Kasumi-1 (cell line): ENCODE results near the gene NOS1AP.

Experiments used
- DNase-seq, 2 experiments: peaks; one replicate each; lab custom pipeline; 2025; lab: John Stamatoyannopoulos, UW

The NOS1AP gene

DNA sequence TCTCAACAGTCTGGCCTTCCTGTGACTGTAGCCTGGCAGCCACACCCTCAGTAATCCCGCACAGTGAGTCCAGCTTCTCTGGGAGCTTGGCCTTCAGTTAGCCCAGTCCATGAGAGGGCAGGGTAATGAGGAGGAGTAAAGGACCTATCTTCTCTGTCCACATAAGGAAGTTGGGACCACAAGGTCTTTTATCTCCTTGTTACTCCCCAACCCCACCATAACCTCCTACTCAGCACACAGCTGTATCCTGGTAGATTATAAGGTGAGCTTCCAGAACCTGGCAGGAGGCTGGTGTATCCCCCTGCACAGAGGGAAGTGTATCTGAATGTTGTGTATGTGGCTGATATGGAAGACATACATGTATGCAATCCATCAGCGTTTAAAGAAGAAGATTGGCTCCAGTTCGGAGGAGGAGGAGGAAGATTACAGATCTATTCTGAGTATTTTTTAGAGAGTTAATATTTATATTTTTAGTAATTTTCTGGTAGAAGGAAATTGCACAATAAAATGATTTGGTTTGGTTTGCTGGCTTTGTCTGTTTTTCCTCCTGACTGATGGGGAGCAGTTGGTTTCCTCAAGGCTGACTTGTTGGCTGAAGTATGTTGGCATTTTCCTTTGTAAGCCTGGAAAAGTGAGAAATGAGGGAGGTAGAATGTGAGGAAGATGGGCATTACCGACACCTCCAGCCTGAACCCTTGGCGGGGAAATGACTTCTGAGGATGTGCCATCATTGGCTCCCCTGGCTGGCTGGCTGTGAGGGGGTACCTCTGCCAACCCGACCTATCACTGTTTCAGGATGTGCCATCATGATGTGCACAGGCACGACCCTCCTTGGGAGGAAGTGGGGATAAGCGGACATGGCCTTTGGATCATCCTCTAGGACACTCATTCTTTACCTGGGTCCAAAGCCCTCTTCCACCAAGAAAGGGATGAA is 317.1 kb downstream of the NOS1AP start:
- DNase-seq: no peak

DNA sequence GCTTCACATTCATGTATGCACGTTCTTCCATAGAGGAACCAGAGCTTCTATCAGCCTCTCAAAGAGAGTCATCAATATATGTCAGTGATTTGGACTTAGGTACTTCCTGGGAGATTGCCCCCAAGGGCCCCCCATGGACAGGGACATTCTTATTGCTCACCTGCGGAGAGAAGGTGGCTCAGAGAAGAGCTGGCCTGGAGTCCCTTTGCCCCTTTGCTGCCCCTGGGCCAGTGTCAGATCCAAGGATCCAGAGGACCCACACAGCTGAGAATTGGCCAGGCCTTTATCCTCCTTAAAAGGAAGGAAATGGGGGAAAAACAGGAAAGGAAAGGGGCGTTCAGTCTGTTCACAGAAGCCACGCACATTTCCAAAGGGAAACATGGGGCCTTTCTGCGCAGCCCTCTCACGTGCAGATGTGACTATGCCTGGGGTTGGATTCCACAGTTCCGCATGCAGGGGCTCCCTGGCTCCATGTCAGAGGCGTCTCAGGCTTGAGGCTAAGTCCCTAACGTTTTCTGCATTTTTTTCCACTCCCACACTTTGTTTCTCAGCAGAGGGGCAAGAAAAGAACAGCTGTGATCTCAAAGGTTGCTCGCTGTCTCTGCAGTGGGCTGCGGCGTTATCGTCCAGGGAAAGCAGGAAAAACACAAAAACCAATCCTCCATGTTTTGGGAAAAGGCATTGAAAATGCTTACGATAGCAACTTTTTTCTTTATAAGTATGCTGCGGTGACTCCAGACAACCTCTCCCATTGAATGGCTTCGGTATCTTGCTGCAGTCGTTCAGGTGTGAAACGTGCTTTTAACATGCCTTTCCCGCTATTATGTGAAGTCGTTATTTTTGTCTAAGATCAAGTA is 318.0 kb downstream of the NOS1AP start:
- DNase-seq: no peak

DNA sequence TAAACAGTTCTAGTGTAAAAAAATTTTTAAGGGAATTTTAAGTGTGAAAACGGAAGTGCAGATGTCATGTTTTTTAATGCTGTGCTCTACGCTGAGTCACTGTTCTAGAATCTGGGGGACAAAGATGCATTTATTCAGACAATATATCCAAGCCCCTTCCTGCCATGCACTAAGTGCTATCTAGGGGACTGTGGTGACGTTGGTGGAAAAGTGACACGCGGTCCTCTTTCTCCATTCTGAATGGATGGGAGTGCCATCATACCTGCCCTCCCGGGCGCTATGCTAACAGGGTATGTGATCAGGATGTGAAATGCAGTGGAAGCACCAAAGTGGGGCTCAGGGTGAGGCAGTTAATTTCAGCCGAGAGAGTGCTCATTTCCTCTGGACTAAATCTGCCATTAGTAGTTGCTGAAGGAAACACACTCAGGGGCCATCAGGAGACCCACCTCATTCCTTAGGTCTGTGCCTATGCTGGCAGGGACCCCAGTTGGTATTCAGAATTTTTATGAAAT is 318.6 kb downstream of the NOS1AP start:
- no peak for DNase-seq

DNA sequence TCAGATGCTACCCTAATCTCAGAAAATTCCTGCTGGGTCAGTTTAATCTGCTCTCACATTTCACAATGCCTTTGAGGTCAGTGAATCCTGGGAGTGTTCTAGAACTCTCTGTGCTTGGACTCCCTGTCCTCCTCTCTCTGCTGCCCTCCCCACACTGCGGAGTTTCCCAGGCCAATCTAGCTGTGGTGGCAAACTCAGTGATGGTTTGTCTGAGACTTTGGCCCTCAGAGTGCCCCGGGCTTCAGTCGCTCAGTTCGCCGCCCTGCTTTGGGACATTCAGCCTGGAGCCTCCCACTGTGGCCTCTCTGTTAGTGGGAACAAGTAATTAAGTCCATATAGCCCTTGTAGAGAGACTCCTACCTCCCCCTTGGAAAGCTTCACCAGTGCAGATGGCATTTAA is 319.1 kb downstream of the NOS1AP start:
- no peak for DNase-seq

DNA sequence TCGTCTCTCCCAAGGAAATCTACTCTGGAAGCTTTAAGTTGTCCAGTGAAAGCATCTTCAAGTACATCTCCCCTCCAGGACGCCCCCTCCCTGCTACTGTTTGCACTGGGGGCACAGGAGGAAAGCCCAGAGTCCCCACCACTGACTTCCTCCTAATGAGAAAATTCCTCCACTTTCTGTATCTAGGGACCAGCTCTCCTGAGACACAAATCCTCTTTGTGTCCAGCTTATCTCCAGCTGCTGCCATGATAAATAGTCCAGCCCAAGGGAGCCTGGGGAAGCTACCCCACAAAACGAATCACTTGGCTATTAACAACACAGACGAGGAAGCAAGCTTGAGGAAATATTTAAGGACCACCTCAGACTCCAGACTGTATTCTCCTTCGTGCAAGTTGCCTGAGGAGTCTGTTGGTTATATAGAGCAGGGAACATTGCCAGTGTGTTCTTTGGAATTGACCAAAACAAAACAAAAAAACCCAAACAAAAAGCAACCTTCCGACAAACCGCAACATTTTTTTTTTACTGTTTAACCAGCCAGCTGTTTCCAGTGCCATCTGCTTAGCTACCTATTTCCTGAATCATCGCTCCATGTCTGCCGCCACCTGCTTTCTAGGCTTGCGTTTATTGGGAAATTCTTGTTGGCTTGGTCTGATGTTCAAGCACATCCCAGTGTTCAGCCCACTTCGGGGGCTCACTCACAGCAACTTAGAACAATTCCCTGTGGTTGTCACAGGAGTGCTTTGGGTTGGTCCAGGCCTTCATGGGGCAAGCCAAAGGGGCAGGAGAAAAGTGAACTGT is 319.7 kb downstream of the NOS1AP start:
- peak; percentile 20 to 59 for DNase-seq

DNA sequence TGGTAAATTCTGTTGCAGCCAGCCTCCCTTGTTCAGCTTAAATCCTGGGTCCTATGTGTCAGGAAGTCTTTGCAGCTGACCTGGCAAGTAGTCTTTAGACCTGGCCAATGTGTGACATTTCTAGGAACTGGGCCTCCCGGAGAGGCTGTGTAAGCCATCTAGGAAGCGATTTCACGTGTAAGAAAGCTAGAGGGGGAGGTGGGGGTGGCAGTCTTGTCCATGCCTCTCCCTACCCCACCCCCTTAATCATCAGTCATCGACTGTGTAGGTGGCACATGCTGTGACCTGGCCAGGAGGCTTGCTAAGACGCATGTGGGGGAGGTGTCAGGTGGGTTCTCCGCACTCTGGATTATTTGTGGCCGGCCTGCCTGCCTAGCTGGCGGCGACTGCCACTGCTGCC is 320.5 kb downstream of the NOS1AP start:
- no peak for DNase-seq

DNA sequence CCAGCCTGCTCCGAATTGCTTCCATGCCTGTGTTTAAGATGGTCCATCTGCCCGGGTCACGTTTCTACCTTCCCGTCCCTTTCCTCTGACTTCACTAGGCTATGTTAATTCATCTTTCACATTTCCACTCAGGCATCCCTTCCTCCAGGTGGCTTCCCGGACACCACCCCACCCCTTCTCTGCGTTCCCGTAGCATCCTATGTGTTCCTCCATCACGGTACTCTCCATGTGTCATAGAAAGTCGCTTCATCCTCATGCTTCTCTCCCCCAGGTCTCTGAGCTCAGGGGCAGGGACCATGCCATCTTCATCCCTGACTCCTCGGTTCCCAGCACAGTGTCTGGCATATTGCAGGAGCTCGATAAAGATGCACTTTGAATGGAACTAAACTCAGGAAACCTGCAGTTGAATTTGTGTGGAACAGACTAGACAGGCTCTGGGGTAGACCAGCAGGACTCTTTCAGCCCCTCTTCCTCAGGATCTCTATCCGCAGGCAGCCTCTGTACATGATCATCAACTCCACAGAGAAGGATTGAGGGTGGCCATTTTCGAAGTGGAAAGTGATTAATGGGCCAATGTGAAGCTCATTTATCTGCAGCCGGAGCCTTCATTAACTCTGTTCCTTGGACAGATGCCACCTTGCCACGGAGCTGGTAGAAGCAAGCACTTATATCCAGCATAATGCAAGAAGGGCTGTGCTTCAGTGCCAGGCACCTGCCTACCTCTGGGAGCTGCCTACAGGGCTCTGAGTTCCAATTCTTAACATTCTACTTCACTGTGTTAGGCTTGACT is 321.1 kb downstream of the NOS1AP start:
- DNase-seq: no peak

DNA sequence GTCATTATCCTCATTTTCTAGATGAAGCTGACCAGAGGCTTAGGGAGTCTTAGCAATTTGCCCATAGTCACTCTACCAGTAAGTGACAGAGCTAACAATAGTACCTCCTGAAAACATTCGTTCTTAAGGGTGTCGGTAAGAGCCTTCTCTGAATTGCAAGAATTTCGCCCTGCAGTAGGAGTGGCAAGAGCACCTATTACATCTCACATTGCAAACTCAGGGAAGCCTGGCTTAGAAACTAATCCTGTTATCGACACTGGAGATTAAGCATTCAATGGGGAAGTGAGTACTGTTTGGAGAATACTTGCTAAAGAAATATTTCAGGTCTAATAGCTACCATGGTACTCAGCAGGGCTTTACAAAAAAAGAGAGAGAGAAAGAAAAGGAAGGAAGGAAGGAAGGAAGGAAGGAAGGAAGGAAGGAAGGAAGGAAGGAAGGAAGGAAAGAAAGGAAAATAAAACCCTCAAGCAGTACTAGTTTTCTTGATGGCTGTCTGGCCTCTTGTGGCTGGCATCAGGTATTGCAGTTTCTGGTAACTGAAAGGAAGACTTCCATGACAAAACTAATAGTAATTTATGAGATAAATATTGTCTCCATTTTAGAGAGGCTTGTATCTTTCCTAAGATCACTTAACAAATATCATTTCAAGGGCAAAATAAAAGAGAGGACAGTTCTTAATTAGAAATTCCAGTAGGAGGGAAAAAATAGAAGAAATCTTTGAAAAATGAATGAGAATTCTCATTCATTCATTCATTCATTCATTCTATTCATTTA is 322.5 kb downstream of the NOS1AP start:
- peak; percentile 66 to 70 for DNase-seq

DNA sequence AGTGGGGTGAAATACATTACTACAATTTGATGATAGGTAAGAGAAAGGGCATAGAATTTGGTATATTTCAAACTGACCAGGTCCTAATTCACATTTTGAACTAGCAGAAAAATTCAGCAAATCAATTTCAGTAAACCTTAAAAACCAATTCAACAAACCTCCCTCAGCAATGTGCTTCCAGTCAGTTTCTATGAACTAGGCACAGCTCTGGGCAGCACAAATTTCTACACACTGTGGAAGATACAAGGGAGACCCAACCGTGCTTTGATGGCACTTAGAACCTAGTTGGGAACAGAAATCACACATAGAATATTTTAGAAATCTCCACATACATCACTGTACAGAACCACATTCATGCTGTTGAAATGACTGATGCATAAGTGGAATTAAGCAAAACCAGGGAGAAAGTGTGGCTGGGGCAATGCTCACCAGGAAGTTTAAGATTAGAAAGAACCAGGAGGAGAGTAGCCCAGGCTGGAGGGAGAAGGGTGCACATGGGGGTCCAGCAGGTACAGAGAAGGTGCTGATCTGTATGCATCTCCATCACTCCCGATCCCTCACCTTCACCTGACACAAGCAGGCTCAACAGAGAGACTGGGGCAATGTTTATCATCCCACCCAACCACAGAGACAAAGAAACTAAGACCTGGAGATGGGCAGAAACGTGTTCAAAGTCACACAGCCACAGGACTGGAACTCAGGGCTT is 326.9 kb downstream of the NOS1AP start:
- no peak for DNase-seq

DNA sequence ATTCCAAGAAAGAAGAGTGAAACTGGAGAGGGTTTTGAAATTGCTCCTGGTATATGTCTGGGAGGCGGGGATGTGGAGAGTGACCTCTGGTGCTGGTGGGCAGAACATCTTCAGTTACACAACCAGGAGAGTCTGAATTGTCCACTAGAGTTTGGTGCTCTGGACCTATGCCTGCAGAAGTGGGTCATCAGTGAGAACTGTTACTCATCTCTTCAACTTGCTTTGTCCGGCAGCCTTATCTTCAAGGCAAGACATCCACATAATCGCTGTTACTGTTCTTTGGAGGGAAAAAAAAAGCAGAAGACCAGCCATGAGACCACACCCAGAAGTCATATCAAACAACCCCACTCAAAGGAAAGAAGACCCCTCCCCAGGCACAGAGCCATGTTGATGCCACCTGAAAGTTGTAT is 327.6 kb downstream of the NOS1AP start:
- DNase-seq: no peak

DNA sequence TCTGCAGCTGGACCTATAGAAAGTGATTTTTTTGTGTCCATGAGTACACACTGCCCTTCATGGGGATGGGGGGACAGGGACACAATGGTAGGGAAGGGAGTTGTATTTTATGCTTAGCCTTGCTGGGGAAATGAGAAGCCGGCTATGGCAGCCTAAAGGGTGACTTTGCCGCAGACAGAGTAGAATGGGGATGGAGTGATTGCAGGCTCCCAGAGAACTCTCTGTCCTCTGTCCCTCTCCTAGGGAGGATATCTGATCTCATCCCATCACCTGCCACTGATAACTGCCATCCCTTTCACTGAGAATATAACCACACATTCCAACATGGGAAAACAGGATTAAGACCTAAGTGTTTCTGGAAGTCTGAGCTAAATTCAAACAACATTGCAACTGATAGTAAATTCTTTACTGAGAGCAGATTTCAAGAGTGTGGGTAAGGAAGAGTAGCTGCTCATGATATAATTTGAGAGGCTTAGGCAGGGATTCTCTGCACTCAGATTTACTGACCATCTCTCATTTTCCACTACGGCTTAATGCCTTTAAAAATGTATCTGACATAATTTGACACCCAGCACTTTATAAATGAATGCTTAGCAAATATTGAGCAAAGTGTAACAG is 328.6 kb downstream of the NOS1AP start:
- DNase-seq: no peak

DNA sequence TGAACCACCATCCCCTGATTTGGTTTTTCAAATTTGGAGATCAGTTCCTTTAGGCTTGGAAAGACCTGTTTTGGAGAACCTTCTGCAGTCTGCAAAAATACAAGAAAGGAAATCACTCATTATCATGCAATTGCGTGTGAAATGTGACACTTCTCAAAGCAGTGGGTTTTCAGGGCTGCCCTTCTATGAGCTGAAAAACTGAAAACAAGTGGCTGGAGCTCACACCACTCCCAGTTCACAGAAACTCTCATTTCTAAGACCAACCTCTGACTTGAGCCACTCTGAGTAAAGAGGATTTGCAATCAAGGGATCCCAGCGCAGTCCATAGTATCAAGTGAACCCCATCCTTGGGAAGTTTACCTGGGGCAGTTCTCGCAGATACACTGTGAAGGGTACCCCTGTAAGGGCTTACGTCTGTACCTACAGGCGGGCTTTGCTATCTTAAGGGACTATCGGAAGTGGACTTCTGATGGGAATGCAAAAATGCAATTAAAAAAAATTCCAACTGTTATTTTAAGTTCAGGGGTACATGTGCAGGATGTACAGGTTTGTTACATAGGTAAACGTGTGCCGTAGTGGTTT is 329.6 kb downstream of the NOS1AP start:
- no peak for DNase-seq

DNA sequence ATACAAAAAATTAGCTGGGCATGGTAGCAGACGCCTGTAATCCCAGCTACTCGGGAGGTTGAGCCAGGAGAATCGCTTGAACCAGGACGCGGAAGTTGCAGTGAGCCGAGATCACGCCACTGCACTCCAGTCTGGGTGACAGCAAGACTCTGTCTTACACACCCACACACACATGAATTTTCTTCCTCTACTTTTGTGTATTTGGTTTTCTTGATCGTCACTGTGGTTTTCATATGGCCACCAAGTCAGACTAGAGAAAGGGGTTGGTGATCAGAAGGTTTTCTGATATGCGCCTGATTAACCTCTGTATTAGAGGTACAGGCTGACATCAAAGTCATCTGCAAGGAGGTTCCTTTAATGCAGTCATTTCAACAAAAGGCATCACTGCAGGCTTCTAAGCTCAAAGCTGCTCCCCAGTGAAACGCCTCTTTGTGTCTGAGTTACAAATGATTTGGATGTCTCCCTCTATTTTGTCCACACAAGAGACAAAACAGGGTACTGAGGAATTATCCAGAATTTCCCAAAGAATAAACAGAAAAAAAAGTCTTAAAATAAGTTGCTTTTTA is 331.4 kb downstream of the NOS1AP start:
- DNase-seq: no peak

DNA sequence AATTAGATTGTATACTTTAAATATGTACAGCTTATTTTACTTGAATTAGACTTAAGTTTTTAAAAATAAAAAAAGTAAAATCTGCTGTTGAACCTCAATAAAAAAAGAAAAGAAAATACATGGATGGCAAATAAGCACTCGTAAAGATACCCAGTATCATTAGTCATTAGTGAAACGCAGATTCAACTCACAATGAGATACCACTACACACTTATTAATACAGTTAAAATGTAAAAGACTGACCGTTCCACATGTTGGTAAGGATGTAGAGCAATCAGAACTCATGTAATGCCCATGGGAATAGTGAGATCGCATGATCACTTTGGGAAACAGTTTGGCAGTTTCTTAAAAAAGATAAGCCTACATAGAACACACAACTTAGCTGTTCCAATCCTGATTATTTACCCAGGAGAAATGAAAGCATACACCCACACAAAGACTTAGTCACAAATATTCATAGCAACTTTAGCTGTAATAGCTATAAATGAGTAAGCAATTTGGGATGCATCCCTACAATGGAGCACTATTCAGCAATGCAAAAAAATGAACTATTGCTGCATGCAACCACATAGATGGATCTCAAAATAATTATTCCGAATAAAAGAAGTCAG is 335.2 kb downstream of the NOS1AP start:
- no peak for DNase-seq

DNA sequence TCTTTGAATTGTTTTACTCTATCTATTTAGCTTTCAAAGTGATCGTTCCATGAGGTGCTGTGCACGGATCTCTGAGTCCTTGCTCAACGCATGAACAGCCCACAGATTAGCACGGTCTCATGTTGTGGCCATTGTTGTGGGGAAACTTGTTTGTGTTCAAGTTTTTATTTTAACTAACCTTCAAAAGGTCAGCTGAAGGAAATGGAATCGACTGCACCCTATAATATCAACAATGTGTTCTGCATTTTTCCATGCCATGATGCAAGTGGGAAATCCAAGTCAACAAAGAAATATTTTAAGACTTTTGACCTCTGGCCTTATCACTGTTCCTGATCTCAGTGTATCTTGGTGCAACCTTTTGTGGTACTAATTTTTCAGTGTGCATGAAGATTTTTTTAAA is 336.3 kb downstream of the NOS1AP start:
- no peak for DNase-seq

DNA sequence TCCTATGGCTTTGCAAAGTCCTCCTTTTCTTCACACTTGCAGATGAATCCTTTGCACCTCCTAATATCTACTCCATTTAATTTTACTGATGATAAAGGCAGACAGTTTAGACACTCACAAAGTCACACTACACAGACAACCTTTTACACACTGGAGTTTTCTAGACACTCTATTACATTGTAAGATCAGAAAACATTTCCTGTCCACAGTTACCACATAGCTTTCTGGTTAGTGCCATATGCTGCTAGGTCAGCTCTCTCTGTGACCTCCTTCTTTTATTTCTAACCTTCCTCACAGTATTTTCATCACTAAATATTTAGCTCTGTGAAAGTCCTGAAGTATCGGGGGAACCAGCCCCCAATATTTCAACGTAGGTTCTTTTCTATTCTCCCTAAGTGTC is 337.3 kb downstream of the NOS1AP start:
- DNase-seq: no peak

DNA sequence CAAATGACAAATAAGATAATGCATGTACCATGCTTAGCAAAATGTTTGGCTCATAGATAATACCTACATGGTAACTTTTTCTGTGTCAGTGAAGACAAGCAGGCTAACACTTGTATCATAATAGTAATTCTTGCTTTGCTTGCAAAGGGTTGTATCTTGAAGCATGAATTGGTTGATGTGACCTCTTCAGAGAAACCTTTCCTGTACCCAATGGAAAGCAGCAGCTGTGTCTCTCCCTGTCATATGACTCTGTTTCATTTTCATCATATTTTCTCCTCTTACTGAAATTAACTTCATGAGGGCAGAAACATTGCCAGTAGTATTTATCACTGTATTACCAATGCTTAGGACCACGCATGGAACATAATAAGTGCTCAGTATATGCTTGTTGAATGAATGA is 338.0 kb downstream of the NOS1AP start:
- DNase-seq: no peak

DNA sequence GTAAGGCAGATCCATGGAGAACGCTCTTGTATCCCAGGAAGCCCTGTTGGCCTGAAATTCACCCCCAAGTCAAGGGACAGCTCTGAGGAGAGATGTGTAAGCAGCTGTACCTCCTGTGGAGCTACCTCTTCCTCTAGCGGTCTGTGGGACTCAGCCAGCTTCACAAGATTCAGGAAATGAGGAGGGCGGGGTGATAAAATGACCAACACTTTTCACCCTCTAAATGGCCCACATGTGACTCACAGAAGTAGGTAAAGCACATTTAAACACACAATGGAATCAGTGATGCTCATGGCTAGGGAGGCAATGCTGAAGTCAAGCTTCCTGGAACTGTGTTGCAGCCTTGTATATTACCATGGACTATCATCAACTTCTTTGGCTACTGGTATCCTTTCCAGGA is 342.5 kb downstream of the NOS1AP start, which contains the start of gene SH2D1B:
TSS of gene SH2D1B (minus strand) at position 135 of the 400 bp plus-strand sequence. CDS start at position 15, 120 bp downstream.
- no peak for DNase-seq
